ENCODE results near the gene MLYCD.

DNA sequence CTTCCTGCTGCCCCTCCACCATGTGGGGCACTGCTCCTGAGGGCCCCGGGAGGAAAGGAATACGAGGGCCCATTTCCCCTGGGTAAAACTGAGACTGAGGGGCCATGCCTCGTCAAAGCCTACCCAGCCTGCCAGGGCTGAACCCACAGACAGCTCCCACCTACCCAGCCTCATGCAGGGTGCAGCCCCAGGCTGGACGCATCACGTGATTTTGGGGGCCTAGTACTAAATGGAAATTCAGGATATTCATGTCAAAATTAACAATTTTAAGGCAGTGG is 50.7 kb downstream of the MLYCD start:
- TF ChIP-seq ZNF274 (IDR thresholded peaks at IDR 0.05; ENCODE audit: low read depth, low read length) (no peak), YY1 (IDR thresholded peaks at IDR 0.05; ENCODE audit: insufficient read depth, insufficient read length) (no peak)

Data from NT2/D1 (cell line).